SK-N-MC (cell line): Measurements from ENCODE around the gene ZNF574.

Experiments
- DNase-seq: peaks from one replicate; pipeline ENCODE4 v3.0.0-alpha.2; 2011; ENCODE audit warnings: low read depth, low spot score
- H3K27ac ChIP-seq: fragments of 200-600 bp; sonication (generic); 2 replicates; pipeline ENCODE4 v1.5.1; 2016; ENCODE audit warnings: mixed run types
- H3K36me3 ChIP-seq: fragments of 200-600 bp; sonication (generic); 2 replicates; pipeline ENCODE4 v1.6.1; 2017; ENCODE audit warnings: antibody characterized with exemption, low read length, mixed read lengths; ENCODE audit not compliant: insufficient read depth
- H3K4me3 ChIP-seq: fragments of 200-600 bp; sonication (generic); 2 replicates; pipeline ENCODE4 v1.5.1; 2016
- H3K9ac ChIP-seq: fragments of 200-600 bp; sonication (generic); 2 replicates; pipeline ENCODE4 v1.8.0; 2017; ENCODE audit warnings: mixed run types, mixed read lengths; ENCODE audit not compliant: insufficient read length
- H3K9me3 ChIP-seq: fragments of 200-600 bp; sonication (generic); 2 replicates; pipeline ENCODE4 v1.6.1; 2017; ENCODE audit warnings: low read depth, mild to moderate bottlenecking, antibody characterized with exemption, low read length, moderate library complexity, mixed read lengths
- EZH2 ChIP-seq: fragments of 200-600 bp; sonication (generic); IDR thresholded peaks from one replicate; pipeline ENCODE4 v1.6.1; 2017; ENCODE audit warnings: antibody characterized with exemption
- FOXP2 ChIP-seq: optimal IDR thresholded peaks from 2 replicates; pipeline ENCODE3; 2011; ENCODE audit warnings: mild to moderate bottlenecking, moderate library complexity; ENCODE audit not compliant: insufficient read depth; ENCODE audit errors: extremely low read length, control extremely low read depth
- POLR2AphosphoS5 ChIP-seq: IDR thresholded peaks from 2 replicates; pipeline ENCODE4 v1.6.1; 2012; ENCODE audit warnings: mild to moderate bottlenecking, low read depth, low read length, borderline replicate concordance

Gene ZNF574

DNA sequence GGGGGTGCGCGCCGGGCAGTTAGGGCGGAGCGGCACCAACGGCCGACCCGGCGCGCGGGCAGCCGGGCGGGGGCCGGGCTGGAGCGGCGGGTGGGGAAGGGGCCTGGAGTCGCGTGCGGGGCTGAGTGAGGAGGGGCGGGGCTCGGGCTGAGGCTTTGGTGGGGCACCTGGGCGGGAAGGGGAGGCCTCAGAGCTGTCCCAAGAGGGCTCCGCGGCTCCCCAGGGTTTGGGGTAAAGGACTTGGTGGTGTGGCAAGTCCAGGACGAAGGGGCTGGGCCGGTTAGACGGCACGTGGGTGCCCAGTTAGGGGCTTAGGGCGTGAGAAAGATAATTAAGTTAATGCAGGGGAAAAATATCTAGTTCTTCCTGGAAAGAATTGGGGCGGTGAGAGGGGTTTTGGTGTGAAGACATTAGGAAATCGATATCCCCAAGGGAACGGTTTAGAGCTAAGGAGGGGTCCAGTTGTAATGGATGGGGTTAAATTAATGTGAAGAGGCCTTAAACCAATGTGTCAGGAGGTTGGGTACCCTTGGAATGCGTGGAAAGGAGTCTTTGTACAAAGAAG, 496 bp downstream of the ZNF574 start:
- Histone ChIP-seq H3K36me3 (peaks cover 37% of the 10 kb centered on the region), H3K9ac (peak overlapping the region; percentile 98), H3K4me3 (peak overlapping the region; percentile 91), H3K27ac (peak overlapping the region; percentile 60; the same call in 1 of the 2 replicates), H3K9me3 (no peaks in the 10 kb centered on the region)
- no peak for DNase-seq
- TF ChIP-seq EZH2: no peak
- TF ChIP-seq FOXP2: no peak
- no peak for TF ChIP-seq POLR2AphosphoS5

GRCh38 chr19:42078058-42078457, 2.1 kb downstream of the ZNF574 start:
- TF ChIP-seq FOXP2 (no peak), EZH2 (no peak), POLR2AphosphoS5 (no peak)
- peaks cover 41% of the 10 kb centered on the region for H3K36me3 ChIP-seq
- H3K9ac ChIP-seq: no peak overlapping the region
- H3K27ac ChIP-seq: no peak overlapping the region
- no peak for DNase-seq
- no peaks in the 10 kb centered on the region for H3K9me3 ChIP-seq
- peak overlapping the region; percentile 91; the same call in 1 of the 2 replicates for H3K4me3 ChIP-seq

- no peak for TF ChIP-seq EZH2
- TF ChIP-seq FOXP2: no peak
- TF ChIP-seq POLR2AphosphoS5: no peak
Measured at GRCh38 chr19:42078538-42079275, 2.7 kb downstream of the ZNF574 start.

DNA sequence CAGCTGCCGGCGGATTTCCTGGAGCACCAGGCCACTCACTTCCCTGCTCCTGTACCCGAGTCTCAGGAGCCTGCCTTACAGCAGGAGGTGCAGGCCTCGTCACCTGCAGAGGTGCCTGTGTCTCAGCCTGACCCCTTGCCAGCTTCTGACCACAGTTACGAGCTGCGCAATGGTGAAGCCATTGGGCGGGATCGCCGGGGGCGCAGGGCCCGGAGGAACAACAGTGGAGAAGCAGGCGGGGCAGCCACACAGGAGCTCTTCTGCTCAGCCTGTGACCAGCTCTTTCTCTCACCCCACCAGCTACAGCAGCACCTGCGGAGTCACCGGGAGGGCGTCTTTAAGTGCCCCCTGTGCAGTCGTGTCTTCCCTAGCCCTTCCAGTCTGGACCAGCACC, 3.3 kb downstream of the ZNF574 start:
- Histone ChIP-seq H3K4me3 (no peak overlapping the region), H3K36me3 (peaks cover 41% of the 10 kb centered on the region)
- no peak for TF ChIP-seq EZH2
- no peak for TF ChIP-seq POLR2AphosphoS5
- no peak for TF ChIP-seq FOXP2

More at GRCh38 chr19:42078538-42079275, 2.7 kb downstream of the ZNF574 start:
- Histone ChIP-seq H3K9ac (no peak overlapping the region), H3K36me3 (peaks cover 41% of the 10 kb centered on the region), H3K27ac (no peak overlapping the region), H3K4me3 (no peak overlapping the region), H3K9me3 (no peaks in the 10 kb centered on the region)
- DNase-seq: no peak

DNA sequence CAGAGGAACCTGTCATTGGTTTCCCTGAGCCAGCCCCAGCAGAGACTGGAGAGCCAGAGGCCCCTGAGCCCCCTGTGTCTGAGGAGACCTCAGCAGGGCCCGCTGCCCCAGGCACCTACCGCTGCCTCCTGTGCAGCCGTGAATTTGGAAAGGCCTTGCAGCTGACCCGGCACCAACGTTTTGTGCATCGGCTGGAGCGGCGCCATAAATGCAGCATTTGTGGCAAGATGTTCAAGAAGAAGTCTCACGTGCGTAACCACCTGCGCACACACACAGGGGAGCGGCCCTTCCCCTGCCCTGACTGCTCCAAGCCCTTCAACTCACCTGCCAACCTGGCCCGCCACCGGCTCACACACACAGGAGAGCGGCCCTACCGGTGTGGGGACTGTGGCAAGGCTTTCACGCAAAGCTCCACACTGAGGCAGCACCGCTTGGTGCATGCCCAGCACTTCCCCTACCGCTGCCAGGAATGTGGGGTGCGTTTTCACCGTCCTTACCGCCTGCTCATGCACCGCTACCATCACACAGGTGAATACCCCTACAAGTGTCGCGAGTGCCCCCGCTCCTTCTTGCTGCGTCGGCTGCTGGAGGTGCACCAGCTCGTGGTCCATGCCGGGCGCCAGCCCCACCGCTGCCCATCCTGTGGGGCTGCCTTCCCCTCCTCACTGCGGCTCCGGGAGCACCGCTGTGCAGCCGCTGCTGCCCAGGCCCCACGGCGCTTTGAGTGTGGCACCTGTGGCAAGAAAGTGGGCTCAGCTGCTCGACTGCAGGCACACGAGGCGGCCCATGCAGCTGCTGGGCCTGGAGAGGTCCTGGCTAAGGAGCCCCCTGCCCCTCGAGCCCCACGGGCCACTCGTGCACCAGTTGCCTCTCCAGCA, 4.2 kb downstream of the ZNF574 start:
- TF ChIP-seq POLR2AphosphoS5: no peak
- no peak for TF ChIP-seq EZH2
- TF ChIP-seq FOXP2: no peak
- Histone ChIP-seq H3K27ac (no peak overlapping the region), H3K9me3 (no peaks in the 10 kb centered on the region), H3K36me3 (peaks cover 41% of the 10 kb centered on the region), H3K9ac (no peak overlapping the region), H3K4me3 (no peak overlapping the region)
- no peak for DNase-seq

More for the DNA sequence above, 3.3 kb downstream of the ZNF574 start:
- H3K9me3 ChIP-seq: no peaks in the 10 kb centered on the region
- DNase-seq: no peak
- no peak overlapping the region for H3K27ac ChIP-seq
- H3K9ac ChIP-seq: no peak overlapping the region

DNA sequence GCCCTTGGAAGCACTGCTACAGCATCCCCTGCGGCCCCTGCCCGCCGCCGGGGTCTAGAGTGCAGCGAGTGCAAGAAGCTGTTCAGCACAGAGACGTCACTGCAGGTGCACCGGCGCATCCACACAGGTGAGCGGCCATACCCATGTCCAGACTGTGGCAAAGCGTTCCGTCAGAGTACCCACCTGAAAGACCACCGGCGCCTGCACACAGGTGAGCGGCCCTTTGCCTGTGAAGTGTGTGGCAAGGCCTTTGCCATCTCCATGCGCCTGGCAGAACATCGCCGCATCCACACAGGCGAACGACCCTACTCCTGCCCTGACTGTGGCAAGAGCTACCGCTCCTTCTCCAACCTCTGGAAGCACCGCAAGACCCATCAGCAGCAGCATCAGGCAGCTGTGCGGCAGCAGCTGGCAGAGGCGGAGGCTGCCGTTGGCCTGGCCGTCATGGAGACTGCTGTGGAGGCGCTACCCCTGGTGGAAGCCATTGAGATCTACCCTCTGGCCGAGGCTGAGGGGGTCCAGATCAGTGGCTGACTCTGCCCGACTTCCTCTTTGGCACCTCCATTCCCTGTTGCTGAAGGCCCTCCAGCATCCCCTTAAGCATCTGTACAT, 4.9 kb downstream of the ZNF574 start:
- no peak overlapping the region for H3K9ac ChIP-seq
- H3K36me3 ChIP-seq: peaks cover 41% of the 10 kb centered on the region

GRCh38 chr19:42081584-42082203, 5.7 kb downstream of the ZNF574 start:
- H3K36me3 ChIP-seq: peaks cover 41% of the 10 kb centered on the region
- no peaks in the 10 kb centered on the region for H3K9me3 ChIP-seq
- no peak overlapping the region for H3K4me3 ChIP-seq
- no peak for TF ChIP-seq FOXP2
- no peak for TF ChIP-seq EZH2
- no peak for DNase-seq
- H3K9ac ChIP-seq: no peak overlapping the region
- peak overlapping the region; percentile 57 for H3K27ac ChIP-seq

More for the DNA sequence above, 4.9 kb downstream of the ZNF574 start:
- H3K27ac ChIP-seq: no peak overlapping the region
- TF ChIP-seq POLR2AphosphoS5 (no peak), EZH2 (no peak), FOXP2 (no peak)
- H3K4me3 ChIP-seq: no peak overlapping the region
- no peak for DNase-seq
- H3K9me3 ChIP-seq: no peaks in the 10 kb centered on the region

DNA sequence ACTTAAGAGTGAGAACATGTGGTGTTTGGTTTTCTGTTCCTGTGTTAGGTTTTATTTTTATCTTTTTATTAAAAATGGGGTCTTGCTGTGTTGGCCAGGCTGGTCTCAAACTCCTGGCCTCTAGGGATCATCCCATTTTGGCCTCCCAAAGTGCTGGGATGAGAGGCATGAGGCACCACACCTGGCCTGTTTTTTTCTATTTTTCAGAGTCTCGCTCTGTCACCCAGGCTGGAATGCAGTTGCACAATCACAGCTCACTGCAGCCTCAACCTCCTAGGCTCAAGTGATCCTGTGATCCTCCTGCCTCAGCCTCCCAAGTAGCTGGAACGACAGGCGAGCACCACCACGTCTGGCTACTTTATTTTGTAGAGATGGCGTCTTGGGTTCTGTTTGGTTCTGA, 7.6 kb downstream of the ZNF574 start:
- H3K9me3 ChIP-seq: no peaks in the 10 kb centered on the region
- H3K9ac ChIP-seq: no peak overlapping the region
- peaks cover 34% of the 10 kb centered on the region for H3K36me3 ChIP-seq
- TF ChIP-seq FOXP2 (no peak), EZH2 (no peak), POLR2AphosphoS5 (no peak; the same call in 1 of the 2 replicates)
- H3K4me3 ChIP-seq: no peak overlapping the region
- H3K27ac ChIP-seq: no peak overlapping the region
- DNase-seq: no peak
